GM21367 (cell line): ENCODE data around the gene AFDN.

Experiments
- ATAC-seq: cut with Tn5 transposase; IDR thresholded peaks from one replicate; pipeline ENCODE4 v1.9.1; 2021; ENCODE audit not compliant: unreplicated experiment

AFDN gene

DNA sequence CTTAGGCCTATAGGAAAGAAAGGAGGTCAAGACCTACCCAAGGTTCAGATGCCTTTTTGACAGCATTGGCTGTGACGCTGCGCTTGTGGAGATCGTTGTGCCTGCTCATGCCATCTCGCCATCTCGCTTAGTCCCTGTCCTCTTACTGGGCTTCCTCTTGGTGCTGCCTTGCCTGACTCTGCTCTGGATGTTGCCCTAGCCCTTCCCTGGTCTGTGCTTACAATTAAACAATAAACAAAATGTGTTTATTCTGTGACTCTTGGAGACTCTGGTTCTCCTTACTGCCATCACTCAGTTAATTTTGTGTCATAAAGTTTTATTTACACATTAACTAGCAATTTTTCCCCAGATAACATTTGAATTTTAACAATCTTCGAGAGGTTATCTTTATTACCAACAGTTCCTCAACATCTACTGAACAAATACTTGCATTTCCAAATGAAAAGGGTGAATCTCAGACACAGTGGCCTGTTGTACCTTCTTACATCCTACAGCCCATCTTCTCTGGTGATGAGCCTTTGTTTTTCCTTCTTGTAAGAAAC, 11.6 kb downstream of the AFDN start:
- no peak for ATAC-seq

DNA sequence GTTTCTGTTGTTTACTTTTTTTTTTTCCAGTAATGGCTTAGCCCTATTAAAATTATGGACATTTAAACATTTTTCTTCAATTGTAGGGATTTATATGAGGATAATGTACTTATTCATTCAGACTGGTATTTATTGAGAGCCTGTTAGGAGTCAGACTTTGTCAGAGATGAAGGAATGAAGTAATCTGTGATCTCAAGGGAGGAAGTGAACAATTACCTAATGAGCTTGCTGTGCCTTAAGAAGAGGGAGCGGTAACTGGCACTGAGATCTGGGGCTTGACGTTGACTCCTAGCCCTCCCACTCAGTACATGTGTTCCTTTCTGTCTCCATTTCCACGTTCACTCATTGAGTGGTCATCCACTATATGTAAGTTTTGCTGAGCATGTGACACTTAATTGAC, 12.6 kb downstream of the AFDN start:
- no peak for ATAC-seq

DNA sequence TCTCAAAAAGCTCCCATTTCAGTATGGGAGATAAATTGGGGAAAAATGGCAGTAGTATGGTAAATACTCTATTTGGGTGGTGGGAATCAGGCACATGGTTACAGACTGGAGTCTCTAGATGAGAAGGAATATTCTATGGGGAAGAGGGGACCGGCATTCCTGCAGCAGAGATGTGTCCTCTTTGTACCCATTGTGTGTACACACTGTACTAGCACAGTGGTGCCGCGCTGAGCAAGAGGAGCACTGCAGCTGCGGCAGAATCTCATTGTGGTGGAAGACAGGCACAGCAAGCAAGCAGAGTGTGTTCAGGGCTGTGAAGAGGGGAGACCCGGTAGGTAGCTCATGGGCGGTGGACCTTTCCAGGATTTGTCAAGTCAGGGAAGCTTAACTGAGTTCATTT, 13.0 kb downstream of the AFDN start:
- ATAC-seq, result no peak

DNA sequence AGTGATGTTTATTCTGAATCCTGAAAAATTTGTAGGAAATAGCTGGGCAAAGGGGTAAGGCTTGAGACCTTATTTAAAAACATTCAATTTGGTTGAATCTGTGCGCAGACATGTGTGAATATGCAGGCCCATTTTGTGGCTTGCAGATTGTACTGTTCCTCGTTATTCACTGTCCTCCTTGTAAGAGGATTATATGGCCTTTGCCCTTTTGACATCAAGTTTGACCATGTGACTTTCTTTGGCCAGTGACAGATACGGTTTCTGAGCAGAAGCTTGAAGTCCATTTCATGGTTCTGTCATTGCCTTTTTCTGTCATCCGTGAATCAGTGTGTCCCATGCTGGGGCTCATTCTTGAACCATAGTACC, 13.4 kb downstream of the AFDN start:
- ATAC-seq, result no peak

DNA sequence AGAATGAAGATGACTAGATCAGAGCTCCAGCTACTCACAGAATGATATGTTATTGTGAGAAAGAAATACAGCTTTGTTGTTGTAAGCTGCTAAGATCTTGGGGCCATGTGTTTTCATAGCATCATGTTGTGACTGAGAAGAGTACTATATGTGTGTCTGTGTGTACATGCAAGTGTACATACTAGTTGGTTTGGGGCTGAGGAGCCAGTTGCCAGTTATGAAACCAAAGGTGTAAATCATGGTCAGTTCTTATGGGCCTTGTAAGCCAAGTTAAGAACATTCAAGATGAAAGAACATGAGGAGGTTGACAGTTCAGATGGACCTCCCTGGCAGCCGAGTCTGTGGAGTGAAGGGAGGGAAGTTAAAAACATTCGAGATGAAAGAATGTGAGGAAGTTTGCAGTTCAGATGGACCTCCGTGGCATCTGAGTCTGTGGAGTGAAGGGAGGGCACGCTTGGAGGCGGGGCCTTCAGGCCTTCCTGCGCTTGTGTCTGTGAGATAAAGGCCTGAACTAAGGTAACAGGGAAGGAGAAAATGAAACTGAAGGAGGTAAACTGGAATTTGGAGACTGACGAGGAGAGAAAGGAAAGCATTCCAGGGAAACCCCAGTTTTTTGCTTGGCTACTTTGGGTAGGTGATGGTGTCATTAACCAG, 13.9 kb downstream of the AFDN start:
- no peak for ATAC-seq

DNA sequence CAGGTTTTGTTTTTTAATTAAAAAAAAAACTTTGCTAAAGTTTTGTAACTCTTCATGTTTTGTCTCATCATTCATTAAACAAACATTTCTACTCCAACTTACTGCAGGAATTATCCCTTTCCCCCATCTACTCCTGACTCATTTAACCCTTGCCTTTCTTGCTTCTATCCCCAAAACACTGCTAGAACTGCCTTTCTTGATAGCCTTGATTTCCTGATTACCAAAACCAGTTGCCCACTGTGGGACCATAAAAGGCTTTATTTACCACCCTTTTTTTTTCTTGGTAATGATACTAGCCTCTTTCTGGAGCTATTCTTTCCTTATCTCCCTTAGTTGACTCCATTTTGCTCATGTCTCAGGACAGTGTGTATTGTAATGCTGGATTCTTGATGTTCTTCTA, 15.3 kb downstream of the AFDN start:
- ATAC-seq, result no peak

DNA sequence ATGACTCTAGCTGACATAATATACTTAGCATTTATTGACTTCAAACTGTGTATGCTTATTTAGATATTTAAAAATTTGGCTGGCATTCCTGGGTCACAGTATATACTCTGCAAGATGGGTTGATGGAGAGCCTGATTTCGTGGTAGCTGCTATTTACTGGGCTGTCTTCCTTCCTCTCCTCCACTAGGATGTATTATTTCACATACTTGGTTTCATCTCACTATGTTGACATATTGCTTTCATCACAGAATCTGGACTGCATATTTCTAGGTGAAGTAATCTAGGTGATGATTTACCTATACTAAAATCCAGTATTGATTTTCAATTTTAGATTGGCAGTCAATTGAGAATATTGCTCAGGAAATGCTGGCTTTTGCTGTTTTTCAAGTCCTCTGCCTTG, 15.7 kb downstream of the AFDN start:
- no peak for ATAC-seq

DNA sequence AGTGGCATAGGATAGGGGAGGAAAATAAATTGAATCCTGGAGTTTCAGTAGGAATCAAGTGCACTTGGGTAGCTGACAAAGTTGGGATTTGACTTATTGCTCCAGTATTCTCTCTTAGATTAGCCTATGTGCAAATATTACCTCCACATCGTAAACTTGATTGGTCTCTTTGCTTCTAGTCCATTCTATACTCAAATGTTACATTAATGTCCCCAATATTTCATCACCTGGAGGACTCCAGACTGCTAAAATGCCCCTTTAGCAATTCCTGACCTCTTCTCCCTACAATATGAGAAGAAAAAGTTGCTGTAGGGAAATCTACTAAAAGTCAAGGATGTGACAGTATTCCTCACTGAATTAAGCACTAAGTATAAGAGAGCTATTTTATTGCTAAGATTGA, 16.3 kb downstream of the AFDN start:
- ATAC-seq, result no peak

DNA sequence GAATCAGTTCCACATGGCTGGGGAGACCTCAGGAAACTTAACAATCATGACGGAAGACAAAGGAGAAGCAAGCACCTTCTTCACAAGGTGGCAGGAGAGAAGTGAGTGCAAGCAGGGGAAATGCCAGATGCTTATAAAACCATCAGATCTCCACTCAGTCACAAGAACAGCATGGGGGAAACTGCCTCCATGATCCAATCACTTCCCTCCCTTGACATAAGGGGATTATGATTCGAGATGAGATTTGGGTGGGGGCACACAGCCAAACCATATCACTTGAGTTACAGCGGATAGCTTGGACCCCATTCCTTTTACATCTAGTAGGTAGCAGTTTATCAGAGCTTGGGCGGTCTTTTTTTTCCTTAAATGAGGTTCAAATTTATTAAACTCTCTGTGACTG, 19.1 kb downstream of the AFDN start:
- ATAC-seq, result no peak

DNA sequence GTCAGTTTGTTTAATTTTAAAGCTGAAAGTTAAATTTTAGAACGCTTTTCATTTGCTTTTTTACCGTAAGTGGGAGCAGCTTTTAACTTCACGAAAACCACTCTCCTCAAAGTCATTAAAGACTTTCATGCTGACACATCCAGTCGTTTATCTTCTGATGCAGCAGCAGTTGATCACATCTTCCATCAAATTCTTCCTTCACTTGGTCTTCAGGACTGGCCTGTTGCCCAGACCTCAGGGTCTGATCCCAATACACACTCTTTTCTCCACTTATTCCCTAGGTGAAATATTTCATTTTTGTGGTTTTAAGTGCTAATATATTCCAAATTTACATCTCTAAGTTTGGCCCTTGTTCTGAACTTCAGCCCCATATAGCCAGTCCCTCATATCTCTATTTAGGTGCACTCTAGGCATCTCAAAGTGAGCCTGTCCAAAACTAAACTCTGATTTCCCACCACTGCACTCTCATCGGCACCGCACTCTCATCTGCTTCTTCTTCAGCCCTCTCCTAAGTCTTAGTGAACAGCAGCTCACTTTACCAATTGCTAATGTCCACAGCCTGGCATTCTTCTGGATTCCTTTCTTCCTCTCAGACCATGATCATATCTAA, 20.4 kb downstream of the AFDN start:
- no peak for ATAC-seq

DNA sequence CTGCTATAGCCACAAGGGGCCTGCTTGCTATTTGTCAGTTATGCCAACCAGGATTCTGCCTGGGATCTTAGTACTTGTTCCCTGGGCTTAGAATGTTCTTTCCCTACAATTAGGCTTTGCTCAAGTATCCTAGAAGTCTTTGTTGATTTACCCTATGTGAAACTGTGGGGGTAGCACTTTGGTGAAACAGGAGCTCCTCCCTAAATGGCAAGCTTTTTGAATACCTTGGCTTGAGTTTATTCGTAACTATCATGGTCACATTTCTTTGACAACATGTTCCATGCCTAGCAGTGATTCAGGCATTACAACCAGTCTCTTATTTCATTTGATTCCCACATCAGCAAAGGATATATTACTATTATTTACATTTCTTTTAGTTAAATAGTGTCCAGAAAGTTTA, 21.2 kb downstream of the AFDN start:
- ATAC-seq, result no peak

DNA sequence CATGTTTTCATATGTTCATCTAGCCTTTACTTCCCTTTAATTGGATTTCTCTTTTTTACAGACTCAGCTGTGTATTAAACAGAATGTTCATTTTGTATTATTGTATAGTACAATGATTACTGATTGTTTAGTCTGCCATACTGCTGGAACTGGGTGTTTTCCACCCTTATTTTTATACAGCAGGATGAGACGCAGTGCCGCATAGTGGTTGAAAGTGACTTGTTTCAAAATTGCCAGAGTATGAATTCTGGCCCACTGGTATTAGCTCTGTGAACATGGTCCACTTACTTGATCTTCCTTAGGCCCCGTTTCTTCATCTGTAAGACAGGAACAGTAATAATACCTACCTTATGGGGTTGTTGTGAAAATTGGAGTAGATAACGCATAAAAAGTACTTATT, 22.1 kb downstream of the AFDN start:
- no peak for ATAC-seq

DNA sequence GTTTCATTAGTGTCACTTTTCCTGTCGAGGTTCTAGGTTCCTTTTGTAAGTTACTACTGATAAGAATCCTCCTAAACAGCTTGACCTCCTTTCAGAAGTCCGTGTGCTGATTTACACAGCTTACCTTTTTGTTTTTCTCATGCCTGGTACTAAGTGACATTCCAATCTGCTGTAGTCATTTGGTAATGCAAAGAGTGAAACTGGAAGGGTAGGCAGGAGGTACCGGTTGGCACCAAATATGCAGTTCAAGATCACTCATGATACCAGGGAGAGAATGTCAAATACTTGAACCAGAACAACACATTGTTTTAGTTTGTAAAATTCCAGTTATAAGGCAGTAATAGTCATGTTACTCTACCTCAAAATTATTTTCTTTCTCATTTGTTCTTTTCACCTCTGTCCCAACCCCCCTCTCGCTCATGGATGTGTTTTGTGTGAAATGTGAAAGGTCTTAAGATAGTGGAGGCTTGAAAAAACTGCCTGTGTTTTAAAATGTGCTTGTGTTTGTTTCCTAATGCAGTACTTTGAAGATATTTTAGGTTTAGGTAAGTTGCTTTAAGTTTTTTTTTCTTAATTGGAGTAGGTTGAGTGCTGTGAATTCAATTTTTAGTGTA, 23.2 kb downstream of the AFDN start:
- ATAC-seq, result no peak

DNA sequence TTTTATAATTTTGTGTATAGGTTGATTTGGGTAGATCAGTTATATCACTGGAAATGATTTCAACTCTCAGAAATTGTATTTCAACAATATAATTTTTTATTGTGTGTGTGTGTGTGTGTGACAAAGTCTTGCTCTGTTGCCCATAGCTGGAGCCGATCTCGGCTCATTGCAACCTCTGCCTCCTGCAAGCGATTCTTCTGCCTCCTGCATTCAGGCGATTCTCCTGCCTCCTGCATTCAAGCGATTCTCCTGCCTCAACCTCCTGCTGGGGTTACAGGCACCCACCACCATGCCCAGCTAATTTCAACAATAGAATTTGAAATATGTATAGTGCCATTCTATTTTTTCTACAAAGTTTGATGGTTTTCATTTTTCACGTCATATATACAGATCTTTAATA, 24.1 kb downstream of the AFDN start:
- no peak for ATAC-seq

DNA sequence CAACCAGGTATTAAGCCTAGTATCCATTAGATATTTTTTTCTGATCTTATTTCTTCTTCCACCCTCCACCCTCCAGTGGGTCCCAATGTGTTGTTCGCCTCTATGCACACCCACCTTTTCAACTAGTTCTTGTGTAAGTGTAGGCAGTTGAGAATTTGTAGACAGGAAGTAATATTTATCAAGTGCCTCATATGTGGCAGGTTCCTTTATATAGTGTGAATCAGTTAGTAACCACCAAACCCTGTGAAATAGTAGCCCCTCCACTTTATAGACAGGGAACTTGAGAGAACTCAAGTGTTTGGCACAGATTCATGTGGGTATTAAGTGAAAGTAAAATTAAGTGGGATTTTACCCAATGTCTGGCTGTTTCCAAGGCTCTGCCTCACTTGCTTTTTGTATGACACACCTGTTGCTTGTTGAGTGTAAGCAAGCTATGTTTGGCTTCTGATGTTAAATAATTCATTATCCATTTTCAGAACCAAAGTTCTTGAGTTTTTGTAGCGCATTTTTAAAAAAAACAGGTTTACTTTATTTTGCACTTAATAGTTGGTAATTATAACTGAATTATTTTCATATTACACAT, 24.8 kb downstream of the AFDN start:
- ATAC-seq, result no peak

DNA sequence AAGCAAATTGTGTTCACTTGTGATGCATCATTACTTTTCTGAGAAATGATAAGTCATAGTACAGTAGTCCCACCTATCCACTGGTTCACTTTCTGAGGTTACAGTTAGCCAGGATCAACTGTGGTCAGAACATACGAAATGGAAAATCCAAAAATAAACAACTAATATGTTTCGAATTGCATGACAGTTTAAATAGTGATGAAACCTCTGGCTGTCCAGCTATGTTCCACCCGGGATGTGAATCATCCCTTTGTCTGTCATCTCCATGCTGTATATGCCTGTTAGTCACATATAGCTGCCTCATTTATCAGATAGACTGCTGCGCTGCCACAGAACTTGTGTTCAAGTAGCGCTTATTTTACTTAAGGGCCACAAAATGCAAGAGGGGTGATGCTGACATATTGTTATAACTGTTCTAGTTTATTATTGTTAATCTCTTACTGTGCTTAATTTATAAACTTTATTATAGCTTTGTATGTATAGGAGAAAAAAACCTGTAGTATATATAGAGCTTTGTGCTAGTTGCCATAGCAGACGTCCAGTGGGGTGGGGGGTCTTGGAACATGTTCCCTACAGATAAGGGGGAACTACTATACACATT, 29.2 kb downstream of the AFDN start:
- no peak for ATAC-seq

DNA sequence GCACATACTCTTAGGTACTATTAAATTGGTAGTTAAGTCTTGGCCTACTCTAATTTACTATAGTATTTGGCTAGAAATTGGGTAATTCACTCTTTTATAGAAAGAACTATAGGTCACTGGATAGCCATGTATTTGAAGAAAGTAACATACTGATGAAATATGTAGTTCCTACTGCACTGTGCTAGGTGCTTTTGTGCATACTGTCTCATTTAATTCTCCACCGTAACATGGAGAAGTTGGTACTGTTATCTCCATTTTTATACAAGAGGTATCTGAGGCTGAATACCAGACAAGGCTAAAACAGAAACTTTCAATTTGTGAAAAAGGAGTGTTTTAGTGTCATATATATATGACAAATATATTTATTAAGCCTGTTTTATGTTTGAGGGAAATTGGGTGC, 29.8 kb downstream of the AFDN start:
- no peak for ATAC-seq

DNA sequence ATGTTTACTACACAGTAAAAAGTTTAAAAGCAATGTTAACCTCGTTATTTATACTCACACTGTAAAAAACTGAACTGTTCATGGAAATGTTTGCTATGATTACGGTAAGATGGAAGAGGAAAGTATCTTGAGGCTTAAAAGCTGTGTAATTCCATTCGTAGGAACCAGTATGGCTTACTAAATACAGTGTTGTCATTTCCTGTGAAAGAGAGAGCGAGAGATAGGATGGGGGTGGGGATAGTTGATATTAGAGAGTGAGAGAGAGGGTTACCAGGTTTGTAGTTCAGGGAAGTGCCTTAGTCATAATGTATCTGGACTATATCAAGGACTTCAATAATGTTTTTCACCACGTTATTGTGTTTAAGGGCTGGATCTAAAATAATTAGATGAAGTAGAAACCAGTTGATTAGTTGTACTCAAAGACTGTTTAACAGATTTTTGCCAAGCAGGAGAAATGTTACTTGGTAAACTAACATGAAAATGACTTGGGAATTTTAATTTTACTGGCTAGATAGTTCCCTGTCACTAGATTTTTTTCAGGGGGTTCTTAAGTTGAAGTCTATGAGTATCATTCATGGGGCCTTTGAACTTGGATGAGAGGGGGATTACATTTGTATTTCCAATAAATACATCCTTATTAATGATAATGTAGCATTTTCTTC, 30.4 kb downstream of the AFDN start:
- peak; percentile 49 for ATAC-seq

DNA sequence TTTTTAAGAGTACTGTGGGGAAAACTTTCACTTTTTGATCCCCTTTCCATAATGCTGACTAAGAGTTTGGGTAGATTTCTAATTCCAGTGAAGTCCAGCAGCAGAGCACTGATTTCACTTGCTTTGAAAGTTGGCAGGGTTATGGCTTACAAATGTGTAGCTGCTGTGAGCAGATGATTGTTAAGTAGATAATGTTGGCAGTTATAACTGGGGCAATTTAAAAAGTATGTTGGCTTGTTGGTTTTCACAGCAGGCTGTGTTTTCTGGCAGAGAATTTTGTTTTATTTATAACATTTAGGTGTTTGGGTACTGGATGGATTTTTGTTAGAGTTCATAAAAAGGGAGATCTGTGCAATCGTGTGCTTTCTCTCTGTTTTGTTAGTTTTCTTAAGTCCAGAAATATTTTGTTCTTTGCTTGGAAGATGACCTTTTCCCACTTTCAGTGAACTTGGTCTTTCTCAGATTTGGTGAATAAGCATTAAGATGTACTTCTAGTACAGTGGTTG, 31.4 kb downstream of the AFDN start:
- no peak for ATAC-seq

DNA sequence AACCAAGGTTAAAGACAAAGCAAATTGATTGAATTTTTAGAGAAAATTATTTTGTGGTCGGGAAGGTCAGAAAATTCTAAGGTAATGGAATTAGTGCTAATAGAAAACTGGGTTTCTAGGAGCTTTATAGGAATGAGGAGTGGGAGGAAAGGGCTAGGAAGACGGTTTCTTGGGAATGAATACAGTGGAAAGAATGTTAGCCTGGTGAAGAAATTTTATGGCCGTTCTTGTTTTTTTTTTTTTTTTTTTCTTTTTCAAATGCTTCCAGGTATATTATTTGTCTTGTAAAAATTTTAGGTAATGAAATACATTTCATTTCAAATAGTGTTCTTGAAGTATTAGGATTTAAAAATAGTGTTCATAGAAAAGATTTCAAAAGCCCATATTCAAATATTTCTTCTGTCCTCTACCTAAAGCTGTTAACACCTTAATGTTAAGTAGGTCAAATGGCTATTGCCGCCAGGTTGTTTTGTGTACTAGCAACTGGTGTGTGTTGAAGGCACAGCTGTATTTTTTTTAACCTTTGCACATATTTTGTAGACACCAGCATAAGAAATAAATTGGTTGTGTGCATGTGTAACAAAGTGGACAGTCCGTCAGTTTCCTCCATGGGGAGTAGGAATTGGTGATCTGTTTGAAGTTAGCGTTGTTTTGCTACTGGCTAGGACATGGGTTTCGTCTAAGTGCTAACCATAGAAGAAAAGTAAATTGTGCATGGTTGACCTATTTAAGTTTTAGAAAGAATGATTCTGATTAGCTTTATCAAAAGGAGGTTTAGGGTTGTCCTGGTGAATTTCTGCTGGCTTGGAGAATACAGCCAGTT, 32.3 kb downstream of the AFDN start:
- no peak for ATAC-seq
